ENCODE data around the gene S1PR3.

The S1PR3 gene

GRCh38 chr9:88988796-88989641 is 2.2 kb upstream of the S1PR3 start:
- Histone ChIP-seq H3K27ac (ENCODE audit: low read depth, low read length) (no peak overlapping the region), H3F3A (ENCODE audit: control insufficient read depth, insufficient read depth) (no peaks in the 10 kb centered on the region), H3K27me3 (ENCODE audit: control insufficient read depth, low read length) (no peaks in the 10 kb centered on the region), H3K4me3 (ENCODE audit: low read length) (no peak overlapping the region), H3K9me3 (ENCODE audit: control insufficient read depth, insufficient read depth, low read length) (no peaks in the 10 kb centered on the region), H3K79me2 (ENCODE audit: control insufficient read depth, low read length) (no peaks in the 10 kb centered on the region), H3K4me1 (ENCODE audit: control insufficient read depth, low read length) (no peaks in the 10 kb centered on the region), H4K20me1 (ENCODE audit: control insufficient read depth, insufficient read depth, low read depth, low read length) (no peaks in the 10 kb centered on the region), H3K9me2 (replicated peaks; ENCODE audit: control insufficient read depth, low read length) (no peaks in the 10 kb centered on the region), H3K4me2 (ENCODE audit: low read length) (no peak overlapping the region), H3K36me3 (ENCODE audit: control insufficient read depth, low read length) (no peaks in the 10 kb centered on the region)
- TF ChIP-seq EZH2phosphoT487 (IDR thresholded peaks at IDR 0.05; ENCODE audit: borderline replicate concordance, low read length) = no peak
- TF ChIP-seq, protein P1, sequence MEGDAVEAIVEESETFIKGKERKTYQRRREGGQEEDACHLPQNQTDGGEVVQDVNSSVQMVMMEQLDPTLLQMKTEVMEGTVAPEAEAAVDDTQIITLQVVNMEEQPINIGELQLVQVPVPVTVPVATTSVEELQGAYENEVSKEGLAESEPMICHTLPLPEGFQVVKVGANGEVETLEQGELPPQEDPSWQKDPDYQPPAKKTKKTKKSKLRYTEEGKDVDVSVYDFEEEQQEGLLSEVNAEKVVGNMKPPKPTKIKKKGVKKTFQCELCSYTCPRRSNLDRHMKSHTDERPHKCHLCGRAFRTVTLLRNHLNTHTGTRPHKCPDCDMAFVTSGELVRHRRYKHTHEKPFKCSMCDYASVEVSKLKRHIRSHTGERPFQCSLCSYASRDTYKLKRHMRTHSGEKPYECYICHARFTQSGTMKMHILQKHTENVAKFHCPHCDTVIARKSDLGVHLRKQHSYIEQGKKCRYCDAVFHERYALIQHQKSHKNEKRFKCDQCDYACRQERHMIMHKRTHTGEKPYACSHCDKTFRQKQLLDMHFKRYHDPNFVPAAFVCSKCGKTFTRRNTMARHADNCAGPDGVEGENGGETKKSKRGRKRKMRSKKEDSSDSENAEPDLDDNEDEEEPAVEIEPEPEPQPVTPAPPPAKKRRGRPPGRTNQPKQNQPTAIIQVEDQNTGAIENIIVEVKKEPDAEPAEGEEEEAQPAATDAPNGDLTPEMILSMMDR (IDR thresholded peaks at IDR 0.05; ENCODE audit: low read depth, low read length, poor library complexity, severe bottlenecking) = no peak

GRCh38 chr9:88990041-88990728 is 1.1 kb upstream of the S1PR3 start:
- Histone ChIP-seq H3F3A (ENCODE audit: control insufficient read depth, insufficient read depth) (no peaks in the 10 kb centered on the region), H4K20me1 (ENCODE audit: control insufficient read depth, insufficient read depth, low read depth, low read length) (no peaks in the 10 kb centered on the region), H3K9me3 (ENCODE audit: control insufficient read depth, insufficient read depth, low read length) (no peaks in the 10 kb centered on the region), H3K9me2 (replicated peaks; ENCODE audit: control insufficient read depth, low read length) (no peaks in the 10 kb centered on the region), H3K36me3 (ENCODE audit: control insufficient read depth, low read length) (no peaks in the 10 kb centered on the region), H3K79me2 (ENCODE audit: control insufficient read depth, low read length) (no peaks in the 10 kb centered on the region), H3K27me3 (ENCODE audit: control insufficient read depth, low read length) (no peaks in the 10 kb centered on the region), H3K4me1 (ENCODE audit: control insufficient read depth, low read length) (no peaks in the 10 kb centered on the region), H3K27ac (ENCODE audit: low read depth, low read length) (no peak overlapping the region), H3K4me2 (ENCODE audit: low read length) (no peak overlapping the region), H3K4me3 (ENCODE audit: low read length) (no peak overlapping the region)
- TF ChIP-seq, protein P1 (IDR thresholded peaks at IDR 0.05; ENCODE audit: low read depth, low read length, poor library complexity, severe bottlenecking) = no peak
- no peak for TF ChIP-seq EZH2phosphoT487 (IDR thresholded peaks at IDR 0.05; ENCODE audit: borderline replicate concordance, low read length)

- no peaks in the 10 kb centered on the region for H3F3A ChIP-seq (ENCODE audit: control insufficient read depth, insufficient read depth)
- no peak overlapping the region for H3K4me2 ChIP-seq (ENCODE audit: low read length)
- no peaks in the 10 kb centered on the region for H3K36me3 ChIP-seq (ENCODE audit: control insufficient read depth, low read length)
- no peaks in the 10 kb centered on the region for H3K9me2 ChIP-seq (replicated peaks; ENCODE audit: control insufficient read depth, low read length)
- no peaks in the 10 kb centered on the region for H4K20me1 ChIP-seq (ENCODE audit: control insufficient read depth, insufficient read depth, low read depth, low read length)
- no peak overlapping the region for H3K4me3 ChIP-seq (ENCODE audit: low read length)
- TF ChIP-seq, protein P1 (IDR thresholded peaks at IDR 0.05; ENCODE audit: low read depth, low read length, poor library complexity, severe bottlenecking) = no peak
- TF ChIP-seq EZH2phosphoT487 (IDR thresholded peaks at IDR 0.05; ENCODE audit: borderline replicate concordance, low read length) = no peak
- no peak overlapping the region for H3K27ac ChIP-seq (ENCODE audit: low read depth, low read length)
- H3K79me2 ChIP-seq (ENCODE audit: control insufficient read depth, low read length) = no peaks in the 10 kb centered on the region
- no peaks in the 10 kb centered on the region for H3K4me1 ChIP-seq (ENCODE audit: control insufficient read depth, low read length)
- H3K9me3 ChIP-seq (ENCODE audit: control insufficient read depth, insufficient read depth, low read length) = no peaks in the 10 kb centered on the region
- no peaks in the 10 kb centered on the region for H3K27me3 ChIP-seq (ENCODE audit: control insufficient read depth, low read length)
These were observed 571 bp upstream of the S1PR3 start for GRCh38 chr9:88990729-88991065.
